ENCODE data around the gene PPP1CA.

GRCh38 chr11:67356864-67357561 lies 44.6 kb downstream of the PPP1CA start:
- peak; percentile 87 to 91 (median 89) for TF ChIP-seq CTCF (IDR thresholded peaks at IDR 0.05)
- TF ChIP-seq POLR2A (IDR thresholded peaks at IDR 0.05), result no peak
